HG02852 (cell line): Measurements from ENCODE around the gene CABP4.
"Not testable (repeated sequence)": the region's sequence is repeated elsewhere in the genome, so short reads cannot be mapped to it uniquely, and the experiment has no call there.

ENCODE experiments used
- ATAC-seq: cut with Tn5 transposase; IDR thresholded peaks from one replicate; pipeline ENCODE4 v1.9.1; 2021; ENCODE audit warnings: mild to moderate bottlenecking, moderate library complexity; ENCODE audit not compliant: unreplicated experiment

CABP4 gene

GRCh38 chr11:67452141-67452952 is 2.8 kb upstream of the CABP4 start, which contains the start of gene GPR152:
TSS of gene GPR152 (minus strand) at chr11:67452729. CDS start at chr11:67452724, 5 bp downstream.
- ATAC-seq, result no peak

GRCh38 chr11:67453816-67454732 is 1.1 kb upstream of the CABP4 start:
- ATAC-seq, result no peak

- ATAC-seq, result no peak
Observed at GRCh38 chr11:67456068-67456705, 1.0 kb downstream of the CABP4 start.

GRCh38 chr11:67457453-67457852 is 2.3 kb downstream of the CABP4 start:
- ATAC-seq, result no peak

- ATAC-seq, result no peak
Observed at GRCh38 chr11:67458266-67458665, 3.1 kb downstream of the CABP4 start.

- no peak for ATAC-seq
Observed at GRCh38 chr11:67463186-67463585, 8.0 kb downstream of the CABP4 start.

GRCh38 chr11:67463680-67464410 is 8.7 kb downstream of the CABP4 start:
- ATAC-seq, result no peak

- peak; percentile 43 for ATAC-seq
Observed at GRCh38 chr11:67464411-67465188, 9.4 kb downstream of the CABP4 start.

- no peak for ATAC-seq
Observed at GRCh38 chr11:67465189-67465510, 10.0 kb downstream of the CABP4 start.

GRCh38 chr11:67465530-67465929 is 10.4 kb downstream of the CABP4 start:
- not testable (repeated sequence) for ATAC-seq

- no peak for ATAC-seq
Observed at GRCh38 chr11:67466367-67466766, 11.2 kb downstream of the CABP4 start.

- ATAC-seq, result no peak
Observed at GRCh38 chr11:67466962-67467771, 12.0 kb downstream of the CABP4 start.

GRCh38 chr11:67468056-67468455 is 12.9 kb downstream of the CABP4 start:
- ATAC-seq, result no peak

- peak; percentile 2 for ATAC-seq
Observed at GRCh38 chr11:67468456-67468758, 13.3 kb downstream of the CABP4 start.

- peak; percentile 68 for ATAC-seq
Observed at GRCh38 chr11:67468759-67469507, 13.8 kb downstream of the CABP4 start, which contains the start of gene TMEM134. TSS of gene TMEM134 (minus strand) at chr11:67469251. CDS start at chr11:67469192, 59 bp downstream.

- no peak for ATAC-seq
Observed at GRCh38 chr11:67469508-67469811, 14.3 kb downstream of the CABP4 start.

GRCh38 chr11:67470337-67471002 is 15.3 kb downstream of the CABP4 start:
- no peak for ATAC-seq

- no peak for ATAC-seq
Observed at GRCh38 chr11:67472882-67473281, 17.7 kb downstream of the CABP4 start.
